GM19324 (cell line): ENCODE data around the gene TMEM242.

Source experiments
- ATAC-seq: cut with Tn5 transposase; IDR thresholded peaks from one replicate; pipeline ENCODE4 v1.9.1; 2021; ENCODE audit warnings: mild to moderate bottlenecking, moderate library complexity; ENCODE audit not compliant: unreplicated experiment, low FRiP score

Gene TMEM242

DNA sequence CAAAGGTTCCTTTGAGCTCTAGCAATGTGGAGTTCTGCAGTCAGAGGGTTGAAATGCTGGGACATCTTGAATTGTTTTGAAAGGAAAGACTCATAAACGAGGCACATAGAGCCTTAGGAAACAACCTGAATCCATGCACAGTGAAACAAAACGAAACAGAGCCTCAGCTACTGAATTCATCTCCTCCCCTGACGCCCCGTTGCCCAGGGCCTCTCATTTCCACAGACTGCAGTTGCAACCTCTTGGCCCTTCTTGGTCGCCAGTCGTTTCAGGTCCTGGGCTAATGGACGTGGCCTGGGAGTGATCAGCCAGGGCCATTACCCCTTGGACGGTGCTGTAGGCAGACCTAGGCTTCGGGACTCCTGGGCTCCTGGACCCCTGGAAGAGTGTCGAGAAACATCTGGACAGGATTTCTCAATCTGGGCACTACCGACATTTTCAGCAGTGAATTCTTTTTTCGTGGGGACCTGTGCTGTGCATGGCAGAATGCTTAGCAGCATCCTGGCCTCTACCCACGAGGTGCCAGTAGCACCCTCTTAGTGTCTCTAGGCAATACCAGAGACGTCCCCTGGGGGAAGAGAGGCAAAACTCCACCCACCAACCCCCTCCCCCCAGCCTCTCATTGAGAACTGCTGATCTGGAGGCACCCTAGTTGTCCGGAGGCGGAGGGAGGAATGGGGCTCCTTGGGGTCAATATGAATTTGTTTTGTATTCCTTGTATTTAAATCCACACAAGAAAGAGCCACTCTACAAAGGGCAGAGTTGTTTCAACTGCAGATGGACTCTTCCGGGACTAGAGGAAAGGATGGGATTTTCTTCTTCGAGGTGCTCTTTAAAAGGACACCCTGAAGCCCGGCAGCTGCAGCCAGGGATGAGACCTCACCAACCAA lies 50.2 kb downstream of the TMEM242 start:
- ATAC-seq: no peak

DNA sequence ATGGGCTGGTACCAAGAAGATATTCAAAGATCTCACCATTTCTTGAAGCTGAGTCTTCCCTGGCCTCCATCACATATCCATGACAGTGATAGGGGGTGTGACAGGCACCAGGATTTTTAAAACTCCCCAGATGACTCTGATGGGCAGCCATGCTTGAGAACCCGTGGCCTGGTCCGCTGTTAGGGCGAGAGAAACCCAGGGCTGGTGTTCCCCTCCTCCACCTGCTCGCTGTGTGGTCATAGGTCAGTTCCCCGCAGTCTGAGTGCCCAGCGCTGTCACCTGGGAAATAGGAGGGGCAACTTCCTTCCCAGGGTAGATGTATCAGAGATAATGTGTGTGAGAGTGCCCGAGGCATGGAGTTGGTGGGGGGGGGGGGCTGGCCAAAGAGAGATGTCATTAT lies 50.9 kb downstream of the TMEM242 start:
- ATAC-seq: no peak

DNA sequence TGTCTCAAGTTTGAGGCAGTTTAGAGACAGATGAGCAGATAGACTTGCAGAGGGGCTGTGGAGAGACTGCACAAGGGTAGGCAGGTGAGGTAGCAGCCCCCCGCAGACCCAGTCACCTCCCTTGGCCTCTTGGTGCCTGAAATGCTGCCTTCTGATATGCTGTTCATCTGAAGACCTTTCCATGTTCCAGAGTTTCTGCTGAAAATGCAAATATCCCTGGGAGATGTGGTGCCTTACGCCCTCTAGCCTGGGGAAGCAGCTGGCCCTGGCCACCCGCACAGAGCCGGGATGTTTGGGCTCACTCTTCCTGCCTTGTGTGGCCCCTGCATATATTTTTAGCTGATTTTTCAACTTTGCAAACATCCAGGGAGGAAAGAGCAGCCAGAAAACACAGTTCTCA lies 51.4 kb downstream of the TMEM242 start:
- no peak for ATAC-seq

DNA sequence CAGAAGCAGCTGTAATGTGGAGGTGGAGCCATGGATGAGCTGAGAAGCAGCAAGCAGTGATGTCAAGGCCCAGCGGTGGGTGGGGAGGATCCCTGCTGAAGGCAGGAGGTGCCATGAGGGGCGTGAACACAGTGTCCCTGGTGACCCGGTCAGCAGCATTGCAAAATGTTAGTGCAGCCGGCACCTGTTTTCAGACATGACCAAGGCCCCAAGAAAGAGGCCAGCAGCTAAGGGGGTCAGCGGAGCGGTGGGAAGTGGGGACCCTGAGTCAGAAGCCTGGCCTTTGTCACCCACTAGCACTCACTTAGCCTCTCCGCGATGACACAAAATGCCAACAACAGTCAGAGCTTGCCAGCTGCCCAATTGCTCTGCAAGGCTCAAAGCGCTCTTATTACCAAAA lies 51.9 kb downstream of the TMEM242 start:
- no peak for ATAC-seq

- no peak for ATAC-seq
Measured at GRCh38 chr6:157270916-157271315, 52.4 kb downstream of the TMEM242 start.

GRCh38 chr6:157270308-157270707 lies 53.0 kb downstream of the TMEM242 start:
- ATAC-seq: no peak

GRCh38 chr6:157269261-157269794 lies 54.0 kb downstream of the TMEM242 start:
- no peak for ATAC-seq

DNA sequence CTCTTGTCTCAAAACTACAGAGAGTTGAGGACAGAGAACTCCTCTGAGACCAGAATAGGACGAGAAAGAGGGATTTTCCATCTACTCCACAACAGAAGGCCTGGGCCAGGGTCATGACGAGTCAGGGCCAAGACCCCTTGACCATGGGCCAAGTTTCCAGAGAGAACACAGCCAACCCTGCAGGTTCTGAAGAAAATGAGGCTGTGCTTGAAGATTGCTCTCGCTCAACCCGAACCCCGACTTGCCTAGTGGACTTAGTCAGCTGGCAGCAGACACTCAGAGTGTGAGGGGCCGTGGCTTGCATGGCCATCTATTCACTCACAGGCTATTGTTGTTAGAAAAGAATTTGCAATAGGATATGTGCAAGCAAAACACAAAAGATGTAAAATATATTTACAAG lies 54.5 kb downstream of the TMEM242 start:
- ATAC-seq: no peak

DNA sequence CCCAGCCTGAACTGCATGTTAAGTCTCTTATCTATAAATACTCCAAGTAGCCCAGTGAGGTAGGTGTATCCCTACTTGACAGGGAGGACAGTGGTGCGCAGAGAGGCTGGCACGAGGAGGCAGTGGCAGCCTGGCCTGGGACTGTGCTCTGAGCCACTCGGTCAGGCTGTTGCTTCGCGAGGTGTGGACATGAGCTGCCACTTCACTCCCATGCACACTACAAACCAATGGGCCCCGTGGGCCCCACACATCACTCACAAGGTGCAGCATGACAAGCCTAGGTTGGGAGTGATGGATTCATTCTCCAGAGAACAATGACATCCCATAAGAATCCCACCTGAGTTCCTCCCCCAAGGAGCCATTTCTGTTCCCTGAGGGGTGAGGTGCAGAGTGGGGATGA lies 54.9 kb downstream of the TMEM242 start:
- no peak for ATAC-seq

- no peak for ATAC-seq
Measured at GRCh38 chr6:157267654-157268053, 55.7 kb downstream of the TMEM242 start.

DNA sequence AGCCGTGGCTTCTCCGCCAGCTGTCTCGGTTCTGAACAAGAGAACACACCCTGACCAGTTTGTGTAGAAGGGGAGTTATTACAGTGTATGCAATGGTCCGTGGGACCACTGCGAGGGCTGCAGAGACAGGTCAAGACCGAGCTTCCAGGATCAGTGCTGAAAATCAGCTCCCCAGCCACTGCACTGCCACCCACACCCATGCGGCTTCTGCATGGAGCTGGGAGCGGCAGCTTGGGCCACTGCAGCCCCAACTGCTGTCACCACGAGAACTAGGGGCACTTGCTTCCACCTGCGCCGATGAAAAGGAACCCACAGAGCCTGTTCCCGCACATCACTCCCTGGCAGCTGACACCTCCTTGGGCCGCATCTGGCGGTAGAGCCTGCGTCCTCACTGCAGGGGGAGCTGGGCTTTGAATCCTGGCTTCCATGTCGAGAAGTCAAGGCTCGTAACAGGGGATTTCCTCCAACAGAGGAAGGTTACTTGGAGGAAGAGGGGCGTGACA lies 56.2 kb downstream of the TMEM242 start:
- no peak for ATAC-seq

DNA sequence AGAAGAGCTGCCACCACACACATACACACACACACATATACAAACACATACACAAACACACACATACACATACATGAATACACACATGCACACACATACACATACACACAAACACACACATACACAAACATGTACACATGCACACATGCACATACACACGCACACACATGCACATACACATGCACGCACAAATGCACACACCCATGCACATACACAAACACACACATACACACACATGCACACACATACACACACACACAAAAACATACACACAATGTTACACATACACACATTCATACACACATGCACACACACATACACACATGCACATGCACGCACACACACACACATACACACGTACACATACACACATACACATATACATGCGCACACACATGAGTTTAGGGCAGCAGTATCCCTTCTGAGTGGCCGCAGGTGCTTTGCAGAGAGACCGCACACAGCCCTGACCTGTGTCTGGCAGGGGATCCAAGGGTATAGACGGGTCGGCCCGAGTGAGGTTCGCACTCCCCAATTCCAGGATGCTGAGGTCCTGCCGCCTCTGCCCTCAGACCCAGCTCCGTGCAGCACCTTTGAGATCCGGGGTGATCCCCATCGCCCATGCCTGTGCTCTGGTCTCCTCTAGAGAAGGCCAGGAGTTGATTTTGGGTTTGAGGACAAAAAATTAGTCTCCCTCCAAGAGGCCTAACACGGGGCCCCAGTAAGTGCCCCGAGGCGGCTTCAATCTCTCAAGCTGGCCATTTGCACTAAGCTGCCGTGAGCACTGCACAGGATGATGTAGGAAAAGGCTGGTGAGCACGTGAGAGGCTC lies 56.8 kb downstream of the TMEM242 start:
- no peak for ATAC-seq

DNA sequence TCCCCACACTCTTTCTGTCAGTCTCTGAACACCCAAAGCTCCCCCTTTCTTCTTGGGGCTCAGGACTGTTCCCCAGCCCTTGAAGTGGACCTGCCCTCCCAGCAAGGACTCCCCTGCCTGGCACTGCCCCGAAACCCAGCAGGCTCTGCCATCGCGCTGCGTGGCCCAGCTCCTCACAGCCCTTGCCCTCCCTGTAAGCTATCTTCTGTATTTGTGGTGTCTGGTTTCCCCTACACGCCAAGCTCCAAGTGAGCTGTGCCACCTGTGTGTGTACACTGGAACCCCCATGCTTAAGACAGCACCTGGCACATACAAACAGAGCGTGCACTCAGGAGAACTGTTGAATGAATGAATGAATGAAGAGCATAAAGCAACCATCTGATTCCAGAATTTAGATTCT lies 57.7 kb downstream of the TMEM242 start:
- no peak for ATAC-seq

DNA sequence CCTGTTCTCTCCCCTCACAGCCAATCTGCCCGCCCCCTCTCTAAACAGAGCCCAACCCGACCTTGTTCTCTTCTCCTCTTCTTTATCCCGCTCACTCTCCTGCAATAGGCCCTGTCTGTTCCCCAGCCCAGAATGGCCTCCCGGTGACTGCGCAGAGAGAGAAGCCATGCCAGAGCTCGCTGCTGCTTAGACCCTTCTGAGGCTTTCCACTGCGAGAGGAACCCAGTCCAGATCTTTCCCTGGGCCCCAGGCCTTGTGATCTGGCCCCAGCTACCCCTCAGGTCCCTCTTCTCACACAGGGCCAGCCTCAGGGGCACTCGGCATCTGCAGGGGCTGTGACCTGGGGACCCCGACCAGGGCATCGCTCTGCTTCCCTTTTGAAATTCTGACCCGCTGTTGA lies 58.1 kb downstream of the TMEM242 start:
- ATAC-seq: no peak

DNA sequence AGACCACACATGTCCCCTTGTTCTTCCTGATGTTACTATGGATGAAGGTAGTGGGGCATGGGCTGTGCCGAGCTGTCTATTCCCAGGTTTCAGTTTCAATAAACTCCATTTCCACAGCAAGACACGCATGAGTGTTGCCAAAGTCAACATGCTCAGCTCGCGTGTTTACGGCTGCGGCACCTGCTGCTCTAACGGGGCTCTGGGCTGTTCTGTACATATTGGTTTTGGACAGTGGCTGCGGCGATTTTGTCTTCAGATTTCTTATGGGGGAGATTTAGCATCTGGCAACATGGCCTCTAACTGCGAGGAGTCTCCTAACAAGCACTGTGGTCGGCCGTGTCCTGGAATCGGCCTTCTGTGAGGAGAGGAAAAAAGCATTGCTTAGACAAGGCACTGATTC lies 58.6 kb downstream of the TMEM242 start:
- no peak for ATAC-seq

DNA sequence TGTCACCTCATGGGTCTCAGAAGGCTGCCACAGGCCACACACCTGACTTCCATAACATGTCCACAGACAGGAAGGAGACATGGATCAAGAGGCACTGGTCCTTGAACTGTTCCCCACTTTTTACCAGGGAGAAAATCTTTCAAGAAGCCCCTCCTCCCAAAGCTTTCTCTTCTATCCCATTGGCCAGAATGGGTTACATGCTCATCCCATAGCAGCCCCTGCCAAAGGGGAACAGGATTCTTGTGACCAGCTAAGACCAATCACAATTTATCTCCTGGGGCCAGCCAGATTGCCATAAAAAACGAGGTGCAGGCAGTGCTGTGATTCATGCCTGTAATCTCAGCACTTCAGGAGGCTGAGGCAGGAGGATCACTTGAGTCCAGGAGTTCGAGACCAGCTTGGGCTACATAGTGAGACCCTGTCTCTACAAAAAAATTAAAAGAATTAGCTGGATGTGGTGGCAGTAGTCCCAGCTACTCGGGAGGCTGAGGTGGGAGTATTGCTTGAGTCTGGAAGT lies 59.4 kb downstream of the TMEM242 start:
- ATAC-seq: no peak

DNA sequence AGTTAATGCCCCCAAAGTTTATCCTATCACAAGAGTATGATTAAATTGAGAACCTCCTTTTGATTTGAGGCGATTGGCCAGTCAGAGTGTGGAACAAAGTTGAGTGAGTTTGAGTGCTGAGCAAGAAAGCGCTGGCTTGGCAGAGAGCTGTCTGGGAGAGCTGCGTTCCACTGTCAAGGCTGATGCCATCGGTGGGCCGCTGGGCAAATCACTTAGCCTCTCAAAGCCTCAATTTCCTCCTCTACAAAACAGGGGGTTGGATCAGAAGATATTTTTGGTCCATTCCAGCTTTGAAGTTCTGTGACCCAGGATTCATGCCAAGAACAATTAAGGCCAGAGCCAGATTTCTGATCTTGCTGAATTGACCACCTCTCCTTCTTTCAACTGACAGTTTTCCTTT lies 60.2 kb downstream of the TMEM242 start:
- ATAC-seq: no peak

GRCh38 chr6:157261606-157262005 lies 61.7 kb downstream of the TMEM242 start:
- ATAC-seq: no peak

GRCh38 chr6:157260735-157261410 lies 62.4 kb downstream of the TMEM242 start:
- ATAC-seq: no peak

DNA sequence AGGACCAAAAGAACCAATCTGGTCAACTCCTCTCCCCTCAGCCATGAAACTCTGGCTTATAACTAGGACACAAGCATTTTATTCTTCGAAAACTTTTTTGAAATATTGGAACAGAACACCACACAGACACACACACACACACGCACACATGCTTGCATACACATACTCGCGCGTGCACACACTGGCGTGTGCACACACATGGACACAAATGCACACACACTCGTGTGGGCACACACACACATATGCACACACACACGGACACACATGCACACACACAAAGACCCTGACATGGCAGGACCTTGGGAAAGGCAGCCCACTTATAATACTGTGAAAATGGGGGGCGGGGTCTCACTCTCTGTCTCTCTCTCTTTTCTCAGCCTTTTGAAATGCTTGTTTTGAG lies 63.9 kb downstream of the TMEM242 start:
- no peak for ATAC-seq
